Dendritic cell treated with granulocyte-macrophage colony-stimulating factor and Interleukin-4, amounts not matched to agents 40 ng/mL and 50 ng/mL, for 4 days (primary cell): Measurements from ENCODE around the gene IHH.
A peak's percentile ranks its signal among the peaks of the same experiment; 100 is the strongest.

ENCODE experiments used
- H3K27ac Mint-ChIP-seq: one replicate; pipeline ENCODE4 v1.8.0; 2022; ENCODE audit warnings: mild to moderate bottlenecking, mixed read lengths
- H3K27me3 Mint-ChIP-seq: one replicate; pipeline ENCODE4 v1.8.0; 2022; ENCODE audit warnings: mild to moderate bottlenecking, mixed read lengths
- H3K36me3 Mint-ChIP-seq: one replicate; pipeline ENCODE4 v1.8.0; 2022; ENCODE audit warnings: low read depth, mixed read lengths
- H3K4me1 Mint-ChIP-seq: one replicate; pipeline ENCODE4 v1.8.0; 2022; ENCODE audit warnings: low read depth, mixed read lengths
- H3K4me3 Mint-ChIP-seq: one replicate; pipeline ENCODE4 v1.8.0; 2022; ENCODE audit warnings: mild to moderate bottlenecking, moderate library complexity, mixed read lengths
- H3K9me3 Mint-ChIP-seq: one replicate; pipeline ENCODE4 v1.8.0; 2022; ENCODE audit warnings: mixed read lengths
- intact Hi-C: fragments of 100-400 bp; cut with micrococcal nuclease; formaldehyde crosslinking; loops from one replicate; pipeline ENCODE4 v1.15.0; 2022

Gene IHH

GRCh38 chr2:219059725-219060682, 717 bp downstream of the IHH start:
- peaks cover 91% of the 10 kb centered on the region for H3K27me3 Mint-ChIP-seq

GRCh38 chr2:219059375-219059724, 1.4 kb downstream of the IHH start:
- Mint-ChIP-seq H3K27me3 (peaks cover 92% of the 10 kb centered on the region), H3K4me3 (no peak overlapping the region), H3K27ac (no peak overlapping the region), H3K4me1 (peaks cover 28% of the 10 kb centered on the region), H3K9me3 (no peaks in the 10 kb centered on the region), H3K36me3 (no peaks in the 10 kb centered on the region)
- intact Hi-C loops, result no loop called here

More at GRCh38 chr2:219059725-219060682, 717 bp downstream of the IHH start:
- Mint-ChIP-seq H3K36me3 (no peaks in the 10 kb centered on the region), H3K4me1 (peaks cover 28% of the 10 kb centered on the region), H3K9me3 (no peaks in the 10 kb centered on the region), H3K27ac (no peak overlapping the region), H3K4me3 (peak overlapping the region; percentile 42)
- intact Hi-C loops, result no loop called here

GRCh38 chr2:219058541-219059374, 2.0 kb downstream of the IHH start:
- Mint-ChIP-seq H3K4me1 (peaks cover 28% of the 10 kb centered on the region), H3K4me3 (no peak overlapping the region), H3K27me3 (peaks cover 93% of the 10 kb centered on the region), H3K36me3 (no peaks in the 10 kb centered on the region), H3K9me3 (no peaks in the 10 kb centered on the region), H3K27ac (no peak overlapping the region)
- intact Hi-C loops, result loop anchor here (1.0 kb wide), 2 partner anchors 61 to 97 kb away; no protein-coding TSS in a partner anchor

GRCh38 chr2:219057709-219058540, 2.8 kb downstream of the IHH start:
- Mint-ChIP-seq H3K36me3 (no peaks in the 10 kb centered on the region), H3K4me3 (peak overlapping the region; percentile 41), H3K9me3 (no peaks in the 10 kb centered on the region), H3K27ac (no peak overlapping the region), H3K4me1 (peaks cover 28% of the 10 kb centered on the region), H3K27me3 (peaks cover 89% of the 10 kb centered on the region)
- intact Hi-C loops, result loop anchor here (1.0 kb wide), 2 partner anchors 61 to 97 kb away; no protein-coding TSS in a partner anchor

- H3K27me3 Mint-ChIP-seq, result peaks cover 85% of the 10 kb centered on the region
- peaks cover 28% of the 10 kb centered on the region for H3K4me1 Mint-ChIP-seq
- no peaks in the 10 kb centered on the region for H3K9me3 Mint-ChIP-seq
- H3K27ac Mint-ChIP-seq, result no peak overlapping the region
- no peaks in the 10 kb centered on the region for H3K36me3 Mint-ChIP-seq
- intact Hi-C loops, result no loop called here
- H3K4me3 Mint-ChIP-seq, result no peak overlapping the region
These were observed 3.6 kb downstream of the IHH start for GRCh38 chr2:219056896-219057708.

- Mint-ChIP-seq H3K27ac (no peak overlapping the region), H3K27me3 (peaks cover 82% of the 10 kb centered on the region), H3K36me3 (no peaks in the 10 kb centered on the region), H3K9me3 (no peaks in the 10 kb centered on the region), H3K4me1 (peaks cover 28% of the 10 kb centered on the region), H3K4me3 (no peak overlapping the region)
- intact Hi-C loops, result no loop called here
These were observed 4.4 kb downstream of the IHH start for GRCh38 chr2:219056176-219056895.

GRCh38 chr2:219054956-219055903, 5.5 kb downstream of the IHH start:
- Mint-ChIP-seq H3K4me1 (peaks cover 27% of the 10 kb centered on the region), H3K9me3 (no peaks in the 10 kb centered on the region), H3K4me3 (no peak overlapping the region), H3K36me3 (no peaks in the 10 kb centered on the region), H3K27ac (no peak overlapping the region), H3K27me3 (peaks cover 86% of the 10 kb centered on the region)
- intact Hi-C loops, result no loop called here

GRCh38 chr2:219049282-219049681, 11.4 kb downstream of the IHH start:
- peaks cover 65% of the 10 kb centered on the region for H3K27me3 Mint-ChIP-seq
- no peak overlapping the region for H3K4me3 Mint-ChIP-seq
- H3K9me3 Mint-ChIP-seq, result no peaks in the 10 kb centered on the region
- intact Hi-C loops, result no loop called here
- no peaks in the 10 kb centered on the region for H3K36me3 Mint-ChIP-seq
- H3K4me1 Mint-ChIP-seq, result no peaks in the 10 kb centered on the region
- H3K27ac Mint-ChIP-seq, result no peak overlapping the region

- intact Hi-C loops, result no loop called here
- Mint-ChIP-seq H3K27me3 (peaks cover 74% of the 10 kb centered on the region), H3K27ac (no peak overlapping the region), H3K4me3 (no peak overlapping the region), H3K4me1 (peaks cover 5% of the 10 kb centered on the region), H3K9me3 (no peaks in the 10 kb centered on the region), H3K36me3 (no peaks in the 10 kb centered on the region)
These were observed 14.7 kb downstream of the IHH start for GRCh38 chr2:219045937-219046550.

- H3K27me3 Mint-ChIP-seq, result peaks cover 70% of the 10 kb centered on the region
- no peak overlapping the region for H3K4me3 Mint-ChIP-seq
- H3K36me3 Mint-ChIP-seq, result no peaks in the 10 kb centered on the region
- no peak overlapping the region for H3K27ac Mint-ChIP-seq
- H3K4me1 Mint-ChIP-seq, result peaks cover 6% of the 10 kb centered on the region
- intact Hi-C loops, result no loop called here
- H3K9me3 Mint-ChIP-seq, result no peaks in the 10 kb centered on the region
These were observed 18.0 kb downstream of the IHH start for GRCh38 chr2:219042750-219043149.

- Mint-ChIP-seq H3K27me3 (peaks cover 73% of the 10 kb centered on the region), H3K4me3 (no peak overlapping the region), H3K36me3 (no peaks in the 10 kb centered on the region), H3K9me3 (no peaks in the 10 kb centered on the region), H3K27ac (no peak overlapping the region), H3K4me1 (peaks cover 6% of the 10 kb centered on the region)
- intact Hi-C loops, result no loop called here
These were observed 18.6 kb downstream of the IHH start for GRCh38 chr2:219042157-219042556.
